Measurements from ENCODE around the gene EPB41.
"Not testable (repeated sequence)": the region's sequence is repeated elsewhere in the genome, so short reads cannot be mapped to it uniquely, and the experiment has no call there.

Gene EPB41

GRCh38 chr1:29092704-29093103 lies 178.3 kb downstream of the EPB41 start:
- in situ Hi-C loops (cut with MboI; ENCODE audit: low sequenced_read_pairs), result not testable (repeated sequence)

- in situ Hi-C loops (cut with MboI; ENCODE audit: low sequenced_read_pairs), result no loop called here
Observed at GRCh38 chr1:29094433-29094832, 180.1 kb downstream of the EPB41 start.

- in situ Hi-C loops (cut with MboI; ENCODE audit: low sequenced_read_pairs), result no loop called here
Observed at GRCh38 chr1:29094954-29095353, 180.6 kb downstream of the EPB41 start.

GRCh38 chr1:29096231-29096886 lies 182.0 kb downstream of the EPB41 start:
- in situ Hi-C loops (cut with MboI; ENCODE audit: low sequenced_read_pairs), result no loop called here

GRCh38 chr1:29099286-29099685 lies 184.9 kb downstream of the EPB41 start:
- in situ Hi-C loops (cut with MboI; ENCODE audit: low sequenced_read_pairs), result no loop called here

- in situ Hi-C loops (cut with MboI; ENCODE audit: low sequenced_read_pairs), result no loop called here
Observed at GRCh38 chr1:29100487-29100886, 186.1 kb downstream of the EPB41 start.

GRCh38 chr1:29105822-29106221 lies 191.5 kb downstream of the EPB41 start:
- in situ Hi-C loops (cut with MboI; ENCODE audit: low sequenced_read_pairs), result no loop called here

GRCh38 chr1:29108041-29108440 lies 193.7 kb downstream of the EPB41 start:
- in situ Hi-C loops (cut with MboI; ENCODE audit: low sequenced_read_pairs), result not testable (repeated sequence)

GRCh38 chr1:29112705-29113412 lies 198.5 kb downstream of the EPB41 start:
- in situ Hi-C loops (cut with MboI; ENCODE audit: low sequenced_read_pairs), result no loop called here

- in situ Hi-C loops (cut with MboI; ENCODE audit: low sequenced_read_pairs), result no loop called here
Observed at GRCh38 chr1:29113413-29114117, 199.2 kb downstream of the EPB41 start.

GRCh38 chr1:29114654-29115053 lies 200.3 kb downstream of the EPB41 start:
- in situ Hi-C loops (cut with MboI; ENCODE audit: low sequenced_read_pairs), result no loop called here

GRCh38 chr1:29117381-29117780 lies 203.0 kb downstream of the EPB41 start:
- in situ Hi-C loops (cut with MboI; ENCODE audit: low sequenced_read_pairs), result no loop called here

- in situ Hi-C loops (cut with MboI; ENCODE audit: low sequenced_read_pairs), result no loop called here
Observed at GRCh38 chr1:29119121-29119929, 205.0 kb downstream of the EPB41 start.

GRCh38 chr1:29120367-29120766 lies 206.0 kb downstream of the EPB41 start:
- in situ Hi-C loops (cut with MboI; ENCODE audit: low sequenced_read_pairs), result no loop called here

- in situ Hi-C loops (cut with MboI; ENCODE audit: low sequenced_read_pairs), result no loop called here
Observed at GRCh38 chr1:29120947-29121485, 206.6 kb downstream of the EPB41 start.

- in situ Hi-C loops (cut with MboI; ENCODE audit: low sequenced_read_pairs), result no loop called here
Observed at GRCh38 chr1:29121516-29121935, 207.2 kb downstream of the EPB41 start.

GRCh38 chr1:29121936-29122681 lies 207.7 kb downstream of the EPB41 start:
- in situ Hi-C loops (cut with MboI; ENCODE audit: low sequenced_read_pairs), result no loop called here

- in situ Hi-C loops (cut with MboI; ENCODE audit: low sequenced_read_pairs), result no loop called here
Observed at GRCh38 chr1:29122682-29123052, 208.3 kb downstream of the EPB41 start.

GRCh38 chr1:29123053-29123886 lies 208.9 kb downstream of the EPB41 start:
- in situ Hi-C loops (cut with MboI; ENCODE audit: low sequenced_read_pairs), result no loop called here
